ENCODE data around the gene ZDHHC22. TPM values are rescaled to one million over a fixed set of nuclear protein-coding genes. Genes with fewer than 3 reads are reported as not detected.
A peak's percentile ranks its signal among the peaks of the same experiment; 100 is the strongest.

ZDHHC22 gene
- total and polyA plus RNA-seq, 2 of the 13 experiments (the other 11 are each of a cell fraction or from before 2014, with no cell fraction given) = not detected

DNA sequence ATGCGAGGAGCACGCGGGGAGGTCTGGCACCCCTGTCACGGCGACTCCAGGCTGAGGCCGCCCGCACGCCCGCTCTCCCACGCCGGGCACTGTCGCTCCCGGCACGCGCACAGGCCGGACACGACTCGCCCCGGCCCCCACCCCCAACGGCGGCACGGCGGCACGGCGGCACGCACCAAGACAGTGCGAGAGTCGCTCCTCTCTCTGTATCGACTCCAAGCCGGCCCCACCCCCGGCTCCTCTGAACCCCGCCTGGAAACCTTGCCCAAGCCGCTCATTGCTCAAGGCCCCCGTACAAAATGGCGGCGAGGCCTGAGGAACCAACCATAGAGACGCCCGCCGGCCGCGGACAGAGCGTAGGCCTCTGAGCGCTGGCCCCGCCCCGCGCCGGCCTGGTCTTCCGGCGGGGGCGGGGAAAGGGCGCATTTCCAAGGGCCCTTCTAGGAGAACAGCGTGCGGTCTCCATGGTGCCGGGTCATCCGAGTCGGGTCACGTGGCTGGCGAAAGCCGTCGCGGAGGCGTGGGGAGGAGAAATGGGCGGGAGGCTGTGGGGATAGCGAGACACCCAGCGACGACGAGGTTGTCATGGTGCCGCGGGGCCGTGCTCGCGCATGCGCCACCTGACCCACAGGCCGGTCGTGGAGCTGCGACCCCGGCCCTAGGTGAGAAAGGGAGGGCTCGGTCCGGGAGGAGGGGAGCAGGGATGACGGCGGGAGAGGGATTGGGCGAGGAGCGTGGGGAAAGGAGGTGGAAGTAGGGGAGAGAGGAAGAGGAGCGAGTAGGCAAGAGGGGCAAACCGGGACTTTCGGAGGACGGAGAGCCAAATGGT lies 43.7 kb downstream of the ZDHHC22 start, which contains the start of gene CIPC (continued):
- TF ChIP-seq, protein P1, sequence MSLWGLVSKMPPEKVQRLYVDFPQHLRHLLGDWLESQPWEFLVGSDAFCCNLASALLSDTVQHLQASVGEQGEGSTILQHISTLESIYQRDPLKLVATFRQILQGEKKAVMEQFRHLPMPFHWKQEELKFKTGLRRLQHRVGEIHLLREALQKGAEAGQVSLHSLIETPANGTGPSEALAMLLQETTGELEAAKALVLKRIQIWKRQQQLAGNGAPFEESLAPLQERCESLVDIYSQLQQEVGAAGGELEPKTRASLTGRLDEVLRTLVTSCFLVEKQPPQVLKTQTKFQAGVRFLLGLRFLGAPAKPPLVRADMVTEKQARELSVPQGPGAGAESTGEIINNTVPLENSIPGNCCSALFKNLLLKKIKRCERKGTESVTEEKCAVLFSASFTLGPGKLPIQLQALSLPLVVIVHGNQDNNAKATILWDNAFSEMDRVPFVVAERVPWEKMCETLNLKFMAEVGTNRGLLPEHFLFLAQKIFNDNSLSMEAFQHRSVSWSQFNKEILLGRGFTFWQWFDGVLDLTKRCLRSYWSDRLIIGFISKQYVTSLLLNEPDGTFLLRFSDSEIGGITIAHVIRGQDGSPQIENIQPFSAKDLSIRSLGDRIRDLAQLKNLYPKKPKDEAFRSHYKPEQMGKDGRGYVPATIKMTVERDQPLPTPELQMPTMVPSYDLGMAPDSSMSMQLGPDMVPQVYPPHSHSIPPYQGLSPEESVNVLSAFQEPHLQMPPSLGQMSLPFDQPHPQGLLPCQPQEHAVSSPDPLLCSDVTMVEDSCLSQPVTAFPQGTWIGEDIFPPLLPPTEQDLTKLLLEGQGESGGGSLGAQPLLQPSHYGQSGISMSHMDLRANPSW (CRISPR knock-in tag; IDR thresholded peaks at IDR 0.05; ENCODE audit: borderline replicate concordance) = 0 out of 2 replicates have a peak, but pooled peaks have one; percentile 45
- TF ChIP-seq ZNF572 (CRISPR knock-in tag; IDR thresholded peaks at IDR 0.05) (peak; percentile 75; the same call in 1 of the 2 replicates), FOXK2 (IDR thresholded peaks at IDR 0.05) (0 out of 2 replicates have a peak, but pooled peaks have one; percentile 4), GPN1 (CRISPR knock-in tag; IDR thresholded peaks at IDR 0.05; ENCODE audit: borderline replicate concordance) (no peak), POGZ (CRISPR knock-in tag; IDR thresholded peaks at IDR 0.05) (peak; percentile 82), ZNF101 (CRISPR knock-in tag; IDR thresholded peaks at IDR 0.05; ENCODE audit: borderline replicate concordance, low read depth) (peak; percentile 91; the same call in 1 of the 2 replicates), ZNF430 (CRISPR knock-in tag; IDR thresholded peaks at IDR 0.05) (no peak), TEAD3 (CRISPR knock-in tag; optimal IDR thresholded peaks at IDR 0.05; ENCODE audit: borderline replicate concordance) (peak; percentile 35), ZFP41 (CRISPR knock-in tag; IDR thresholded peaks at IDR 0.05; ENCODE audit: borderline replicate concordance) (0 out of 2 replicates have a peak, but pooled peaks have one; percentile 54), ZNF746 (CRISPR knock-in tag; IDR thresholded peaks at IDR 0.05) (peak; percentile 82), ZEB1 (IDR thresholded peaks at IDR 0.05; ENCODE audit: insufficient replicate concordance, low read depth) (no peak), ZNF766 (CRISPR knock-in tag; IDR thresholded peaks at IDR 0.05; ENCODE audit: borderline replicate concordance) (0 out of 2 replicates have a peak, but pooled peaks have one; percentile 52), ZC3H13 (CRISPR knock-in tag; IDR thresholded peaks at IDR 0.05) (peak; percentile 34; the same call in 1 of the 2 replicates), EHMT2 (IDR thresholded peaks at IDR 0.05; ENCODE audit: borderline replicate concordance, low read depth, low read length) (no peak), MZF1 (CRISPR knock-in tag; IDR thresholded peaks at IDR 0.05; ENCODE audit: borderline replicate concordance) (no peak; the same call in 1 of the 2 replicates), ZNF607 (CRISPR knock-in tag; IDR thresholded peaks at IDR 0.05; ENCODE audit: borderline replicate concordance) (0 out of 2 replicates have a peak, but pooled peaks have one; percentile 69), SNAI1 (CRISPR knock-in tag; IDR thresholded peaks at IDR 0.05; ENCODE audit: borderline replicate concordance) (peak; percentile 51; the same call in 1 of the 2 replicates), NCOA2 (CRISPR knock-in tag; IDR thresholded peaks at IDR 0.05) (peak; percentile 58), MATR3 (CRISPR knock-in tag; IDR thresholded peaks at IDR 0.05) (no peak), SP1 (IDR thresholded peaks at IDR 0.05) (no peak), SP1 (CRISPR knock-in tag; IDR thresholded peaks at IDR 0.05) (peak; percentile 83), POLR2A (IDR thresholded peaks at IDR 0.05; ENCODE audit: insufficient read depth in 1 of 2, low read depth in 2 of 2, low read length in 2 of 2) (peak in 1 of 2 experiments; percentile 72; a peak in 3 of 4 replicates)
- TF ChIP-seq, protein P2, sequence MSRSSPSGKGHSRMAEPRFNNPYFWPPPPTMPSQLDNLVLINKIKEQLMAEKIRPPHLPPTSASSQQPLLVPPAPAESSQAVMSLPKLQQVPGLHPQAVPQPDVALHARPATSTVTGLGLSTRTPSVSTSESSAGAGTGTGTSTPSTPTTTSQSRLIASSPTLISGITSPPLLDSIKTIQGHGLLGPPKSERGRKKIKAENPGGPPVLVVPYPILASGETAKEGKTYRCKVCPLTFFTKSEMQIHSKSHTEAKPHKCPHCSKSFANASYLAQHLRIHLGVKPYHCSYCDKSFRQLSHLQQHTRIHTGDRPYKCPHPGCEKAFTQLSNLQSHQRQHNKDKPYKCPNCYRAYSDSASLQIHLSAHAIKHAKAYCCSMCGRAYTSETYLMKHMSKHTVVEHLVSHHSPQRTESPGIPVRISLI (CRISPR knock-in tag; IDR thresholded peaks at IDR 0.05; ENCODE audit: borderline replicate concordance) = 0 out of 2 replicates have a peak, but pooled peaks have one; percentile 29
- TF ChIP-seq, protein P3, sequence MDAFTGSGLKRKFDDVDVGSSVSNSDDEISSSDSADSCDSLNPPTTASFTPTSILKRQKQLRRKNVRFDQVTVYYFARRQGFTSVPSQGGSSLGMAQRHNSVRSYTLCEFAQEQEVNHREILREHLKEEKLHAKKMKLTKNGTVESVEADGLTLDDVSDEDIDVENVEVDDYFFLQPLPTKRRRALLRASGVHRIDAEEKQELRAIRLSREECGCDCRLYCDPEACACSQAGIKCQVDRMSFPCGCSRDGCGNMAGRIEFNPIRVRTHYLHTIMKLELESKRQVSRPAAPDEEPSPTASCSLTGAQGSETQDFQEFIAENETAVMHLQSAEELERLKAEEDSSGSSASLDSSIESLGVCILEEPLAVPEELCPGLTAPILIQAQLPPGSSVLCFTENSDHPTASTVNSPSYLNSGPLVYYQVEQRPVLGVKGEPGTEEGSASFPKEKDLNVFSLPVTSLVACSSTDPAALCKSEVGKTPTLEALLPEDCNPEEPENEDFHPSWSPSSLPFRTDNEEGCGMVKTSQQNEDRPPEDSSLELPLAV (CRISPR knock-in tag; conservative IDR thresholded peaks at IDR 0.05; ENCODE audit: low read depth) = no peak
- TF ChIP-seq, protein P4, sequence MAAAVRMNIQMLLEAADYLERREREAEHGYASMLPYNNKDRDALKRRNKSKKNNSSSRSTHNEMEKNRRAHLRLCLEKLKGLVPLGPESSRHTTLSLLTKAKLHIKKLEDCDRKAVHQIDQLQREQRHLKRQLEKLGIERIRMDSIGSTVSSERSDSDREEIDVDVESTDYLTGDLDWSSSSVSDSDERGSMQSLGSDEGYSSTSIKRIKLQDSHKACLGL (CRISPR knock-in tag; IDR thresholded peaks at IDR 0.05) = peak; percentile 92

Data from HepG2 (cell line).